HUDEP-2 (cell line): Measurements from ENCODE around the gene SPATA4.

Experiments
- DNase-seq, 76 experiments: peaks; one replicate each; lab custom pipeline; 2025; ENCODE audit not compliant: unreplicated experiment in 76 of 76; lab: John Stamatoyannopoulos, UW

The SPATA4 gene

GRCh38 chr4:176191974-176192373 lies 3.4 kb downstream of the SPATA4 start:
- no peak for DNase-seq

GRCh38 chr4:176189891-176190795 lies 5.2 kb downstream of the SPATA4 start:
- DNase-seq = no peak

- DNase-seq = no peak
Observed at GRCh38 chr4:176188654-176189053, 6.7 kb downstream of the SPATA4 start.

DNA sequence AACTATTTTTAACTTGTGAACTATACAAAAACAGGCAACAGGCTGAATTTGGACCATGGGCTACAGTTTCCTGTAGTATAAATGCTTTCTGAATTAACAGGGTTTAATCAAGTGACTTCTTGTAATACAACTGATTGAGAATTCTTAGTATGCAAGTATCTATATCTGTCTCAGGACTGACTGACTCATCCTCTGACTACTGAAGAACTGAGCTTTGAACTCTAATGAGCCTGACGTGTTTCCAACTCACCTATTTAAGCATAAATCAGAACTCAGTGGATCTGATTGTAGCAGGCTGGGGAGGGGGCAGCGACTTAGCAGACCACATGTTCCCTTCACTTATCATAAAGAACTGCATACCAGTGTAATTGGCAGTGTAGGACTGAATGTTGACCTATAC lies 7.8 kb downstream of the SPATA4 start:
- no peak for DNase-seq

- no peak for DNase-seq
Observed at GRCh38 chr4:176186671-176187395, 8.6 kb downstream of the SPATA4 start.

GRCh38 chr4:176186067-176186466 lies 9.3 kb downstream of the SPATA4 start:
- no peak for DNase-seq

GRCh38 chr4:176185051-176185450 lies 10.3 kb downstream of the SPATA4 start:
- DNase-seq = no peak

DNA sequence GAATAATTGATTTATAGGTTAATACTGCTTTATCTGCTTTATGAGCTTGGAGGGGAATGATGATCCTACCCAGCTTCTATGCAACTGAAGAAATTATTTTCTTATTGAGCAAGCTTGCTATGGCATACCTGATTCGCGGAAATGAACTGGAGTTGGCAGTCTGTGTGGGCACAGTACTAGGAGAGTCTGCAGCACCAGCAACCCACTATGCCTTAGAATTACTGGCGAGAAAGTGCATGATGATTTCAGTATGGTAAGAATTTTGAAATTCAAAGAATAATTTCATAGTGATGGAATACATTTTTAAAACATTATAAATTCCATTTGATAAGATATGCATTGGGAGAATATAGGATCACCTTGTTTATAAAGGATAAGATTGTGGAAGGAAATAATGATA lies 32.3 kb downstream of the SPATA4 start:
- DNase-seq = no peak

- no peak for DNase-seq
Observed at GRCh38 chr4:176156656-176157055, 38.7 kb downstream of the SPATA4 start.

- no peak for DNase-seq
Observed at GRCh38 chr4:176153124-176153523, 42.3 kb downstream of the SPATA4 start.

DNA sequence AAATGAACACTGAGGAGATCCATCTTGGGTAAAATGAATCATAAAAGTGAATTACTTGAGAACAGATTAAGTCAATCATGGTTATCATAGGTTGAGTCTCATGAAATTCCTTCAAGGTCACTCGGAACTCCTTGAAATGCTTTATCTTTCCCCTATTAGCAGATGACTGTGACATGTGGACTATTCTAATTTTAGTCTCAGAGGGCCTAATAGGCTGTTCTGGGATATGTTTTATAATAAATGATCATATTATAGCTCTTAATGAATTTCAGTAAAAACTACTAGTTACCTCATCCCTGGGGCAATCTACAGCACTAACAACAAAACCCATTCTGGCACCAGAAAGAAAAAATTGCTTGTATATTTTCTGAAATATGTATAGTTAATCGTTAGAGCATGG lies 44.7 kb downstream of the SPATA4 start:
- DNase-seq = no peak

- DNase-seq = peak in 9 of 76 experiments; percentile 0 to 42 (median 17)
Observed at GRCh38 chr4:176150356-176150682, 45.1 kb downstream of the SPATA4 start.

DNA sequence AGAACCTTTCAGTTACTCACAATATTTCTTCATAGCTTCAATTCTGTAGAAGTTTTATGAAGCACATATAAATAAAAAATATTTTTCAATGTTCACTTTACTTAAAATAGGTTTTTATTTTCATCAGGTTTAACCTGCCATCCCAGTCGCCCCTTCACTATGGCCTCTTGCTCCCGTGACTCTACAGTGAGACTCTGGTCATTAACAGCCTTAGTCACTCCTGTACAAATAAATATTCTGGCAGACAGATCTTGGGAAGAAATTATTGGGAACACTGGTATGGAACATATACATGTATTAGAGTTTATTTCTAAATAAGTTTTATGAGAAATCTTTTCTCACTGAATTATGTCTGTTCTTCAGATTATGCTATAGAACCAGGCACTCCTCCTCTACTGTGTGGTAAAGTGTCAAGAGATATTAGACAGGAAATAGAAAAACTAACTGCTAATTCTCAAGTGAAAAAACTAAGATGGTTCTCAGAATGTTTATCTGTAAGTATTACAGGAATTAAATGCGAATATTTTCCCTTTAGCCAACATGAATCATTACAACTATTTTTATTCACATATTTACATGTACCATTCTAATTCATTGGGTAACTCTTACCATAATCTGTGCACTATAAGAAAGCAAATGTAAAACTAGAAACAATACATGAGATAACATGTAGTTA lies 45.6 kb downstream of the SPATA4 start:
- DNase-seq = no peak

DNA sequence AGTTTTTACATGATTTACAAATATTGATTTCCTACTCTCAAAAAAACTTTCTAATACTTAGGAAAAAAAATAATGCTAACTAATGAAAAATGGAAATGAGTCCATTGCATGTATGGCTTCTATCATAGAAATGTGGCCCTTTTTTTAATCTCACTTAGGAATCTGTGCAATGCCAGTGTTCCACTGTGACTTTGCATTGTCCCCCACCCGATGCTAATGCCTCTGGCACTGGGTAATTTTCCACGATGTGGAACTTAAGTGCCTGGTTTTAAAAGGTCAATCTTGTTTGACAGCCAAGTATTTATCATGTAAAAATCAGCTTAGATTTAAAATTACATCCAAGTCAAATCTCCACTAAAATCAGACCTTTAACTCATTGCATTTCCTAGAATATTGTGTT lies 53.1 kb downstream of the SPATA4 start:
- DNase-seq = no peak

GRCh38 chr4:176139518-176139917 lies 55.9 kb downstream of the SPATA4 start:
- DNase-seq = no peak

- no peak for DNase-seq
Observed at GRCh38 chr4:176137631-176138030, 57.8 kb downstream of the SPATA4 start.

DNA sequence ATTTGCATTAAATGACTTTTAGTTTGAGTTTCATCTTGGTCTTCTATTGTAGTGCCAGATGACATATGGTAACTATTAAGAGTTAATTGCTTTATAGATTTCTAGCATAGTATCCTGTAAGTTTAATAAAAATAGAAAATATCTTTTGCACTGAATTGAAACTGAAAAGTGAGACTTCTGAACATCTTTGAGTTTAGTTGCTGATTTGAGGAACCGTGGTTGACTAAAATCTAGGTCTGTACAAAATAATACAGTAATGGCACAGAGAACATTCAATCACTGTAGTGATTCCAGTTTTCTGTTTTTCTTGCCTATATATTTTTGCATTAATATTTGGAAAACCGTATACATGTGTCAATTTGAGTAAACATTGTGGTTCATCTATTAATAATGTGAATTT lies 60.7 kb downstream of the SPATA4 start:
- no peak for DNase-seq
